HG03571 (cell line): ENCODE data around the gene MYPN.
A peak's percentile ranks its signal among the peaks of the same experiment; 100 is the strongest.
"Not testable (repeated sequence)": the region's sequence is repeated elsewhere in the genome, so short reads cannot be mapped to it uniquely, and the experiment has no call there.

Experiments
- ATAC-seq: cut with Tn5 transposase; IDR thresholded peaks from one replicate; pipeline ENCODE4 v1.9.1; 2021; ENCODE audit not compliant: unreplicated experiment

MYPN gene

DNA sequence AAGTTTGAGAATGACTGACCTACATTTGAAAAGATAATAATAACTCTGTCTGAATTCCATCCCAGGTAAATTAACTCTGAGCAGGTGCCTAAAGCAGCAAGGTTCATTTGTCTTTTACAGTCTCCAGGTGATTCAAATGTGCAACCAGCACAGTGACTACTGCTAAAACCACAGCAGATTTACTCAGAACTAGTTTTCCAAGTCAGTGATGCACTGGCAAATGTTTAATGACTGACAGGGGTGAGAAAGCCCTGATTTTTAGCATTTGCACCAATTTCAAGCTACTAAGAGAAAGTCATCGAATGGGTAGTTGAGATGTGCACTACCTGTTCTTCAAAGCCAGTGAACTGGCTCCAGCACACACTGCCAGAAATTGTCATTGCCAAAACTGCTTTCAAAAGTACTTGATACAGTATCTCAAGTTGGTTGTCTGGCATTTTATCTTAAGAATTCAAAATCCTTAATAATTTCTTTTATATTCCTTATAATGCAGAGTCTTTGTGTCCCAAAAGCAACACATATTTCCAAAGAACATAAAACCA is 62.3 kb downstream of the MYPN start:
- peak; percentile 48 for ATAC-seq

DNA sequence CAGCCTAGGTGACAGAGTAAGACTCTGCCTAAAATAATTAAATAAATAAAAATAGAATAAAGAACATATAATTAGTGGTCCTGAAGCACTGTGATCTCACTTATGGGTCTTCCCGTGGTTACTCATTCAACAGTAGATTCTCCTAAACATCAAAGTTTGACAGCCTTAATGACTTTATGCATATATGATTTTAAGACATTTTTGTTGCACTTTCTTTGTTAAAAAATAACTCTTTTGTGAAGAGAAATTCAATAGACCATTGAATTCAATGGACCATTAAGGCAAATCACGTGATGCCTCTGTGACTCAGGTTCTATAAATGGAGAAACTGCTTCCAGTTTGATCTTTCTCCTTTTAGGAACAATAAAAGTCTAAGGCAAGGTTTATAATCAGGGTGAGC is 63.0 kb downstream of the MYPN start:
- no peak for ATAC-seq

DNA sequence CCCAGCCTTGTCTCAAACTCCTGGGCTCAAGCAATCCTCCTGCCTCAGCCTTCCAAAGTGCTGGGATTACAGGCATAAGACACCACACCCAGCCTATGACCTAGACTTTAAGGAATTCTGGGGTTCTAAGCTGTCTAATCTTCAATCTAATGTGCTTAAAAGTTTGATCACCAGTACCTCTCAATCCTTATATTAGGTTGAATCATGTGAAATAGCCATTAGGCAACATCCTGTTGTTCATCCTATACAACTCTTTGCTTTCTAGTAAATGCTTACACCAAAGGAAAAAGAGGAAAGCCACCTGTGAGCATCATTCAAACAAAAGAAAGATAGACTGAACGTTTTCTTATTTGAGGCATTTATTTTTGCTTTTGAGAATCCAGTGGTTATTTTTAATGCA is 66.7 kb downstream of the MYPN start:
- ATAC-seq = no peak

DNA sequence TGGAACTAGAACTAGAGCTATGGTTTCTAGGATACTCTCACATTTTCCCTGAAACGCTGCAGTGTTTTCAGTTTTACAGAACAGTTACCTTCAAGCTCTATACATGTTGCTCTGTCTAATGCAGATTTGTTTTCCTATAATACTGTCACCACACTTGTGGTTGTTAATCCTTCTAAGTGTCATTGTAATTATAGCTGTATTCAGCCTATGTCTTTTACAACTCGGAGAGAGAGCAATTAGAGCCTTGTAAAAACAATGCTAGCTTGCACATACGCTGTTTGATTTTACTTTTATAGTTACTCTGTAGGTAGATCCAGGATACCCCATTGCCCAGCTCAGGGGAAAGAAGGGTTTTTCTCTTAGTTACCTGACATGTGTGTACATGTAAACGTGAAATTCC is 67.5 kb downstream of the MYPN start:
- no peak for ATAC-seq

DNA sequence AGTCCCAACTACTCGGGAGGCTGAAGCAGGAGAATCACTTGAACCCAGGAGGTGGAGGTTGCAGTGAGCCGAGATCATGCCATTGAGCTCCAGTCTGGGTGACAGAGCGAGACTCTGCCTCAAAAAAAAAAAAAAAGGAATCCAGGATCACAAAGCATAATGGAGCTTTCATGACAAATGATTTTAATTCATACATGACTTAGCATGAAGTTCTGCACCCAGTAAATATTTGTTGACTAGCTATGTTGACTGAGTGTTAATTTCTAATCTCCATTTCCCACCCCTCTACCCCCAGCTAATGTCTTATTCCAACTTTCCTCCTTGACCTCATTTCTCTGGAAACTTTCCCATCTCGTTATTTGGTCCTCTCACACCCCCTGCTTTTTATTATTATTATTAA is 69.3 kb downstream of the MYPN start:
- ATAC-seq = no peak

DNA sequence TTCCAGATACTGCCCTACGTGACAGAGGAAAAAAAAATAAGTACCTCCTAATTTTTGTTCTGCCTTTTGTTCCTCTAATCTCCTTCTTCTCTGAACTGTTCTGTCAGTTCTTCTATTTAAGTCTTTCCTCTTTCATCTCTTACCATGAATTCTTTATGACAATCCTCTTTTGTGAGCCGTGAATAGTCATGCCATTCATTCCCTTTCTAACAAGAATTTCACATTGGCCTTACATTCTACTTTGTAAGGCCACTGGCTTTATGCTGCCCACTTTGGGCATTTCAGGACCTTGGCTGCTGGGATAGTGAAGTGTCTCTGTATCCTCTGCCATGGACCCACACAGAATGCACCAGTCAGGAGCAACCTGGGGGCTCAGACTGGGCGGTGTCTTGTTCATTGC is 69.7 kb downstream of the MYPN start:
- no peak for ATAC-seq

DNA sequence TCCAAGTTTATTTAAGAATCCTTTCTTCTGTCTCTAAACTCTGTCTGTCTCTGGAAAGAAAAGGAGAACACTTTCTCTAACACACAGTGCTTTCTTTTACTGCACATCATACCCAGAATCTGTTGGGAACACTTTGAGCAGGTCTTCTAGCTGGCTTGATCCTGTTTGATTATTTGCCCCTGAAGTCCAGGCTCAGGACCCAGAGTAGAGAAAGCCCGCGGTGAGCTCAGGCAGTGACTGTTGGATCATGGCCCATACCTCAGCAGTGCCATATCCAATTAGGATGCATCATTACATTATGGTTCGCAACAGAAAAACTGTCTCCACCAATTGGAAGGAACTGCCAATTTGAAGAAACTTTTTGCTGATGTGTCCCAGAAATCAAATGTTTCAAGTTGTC is 71.2 kb downstream of the MYPN start:
- no peak for ATAC-seq

DNA sequence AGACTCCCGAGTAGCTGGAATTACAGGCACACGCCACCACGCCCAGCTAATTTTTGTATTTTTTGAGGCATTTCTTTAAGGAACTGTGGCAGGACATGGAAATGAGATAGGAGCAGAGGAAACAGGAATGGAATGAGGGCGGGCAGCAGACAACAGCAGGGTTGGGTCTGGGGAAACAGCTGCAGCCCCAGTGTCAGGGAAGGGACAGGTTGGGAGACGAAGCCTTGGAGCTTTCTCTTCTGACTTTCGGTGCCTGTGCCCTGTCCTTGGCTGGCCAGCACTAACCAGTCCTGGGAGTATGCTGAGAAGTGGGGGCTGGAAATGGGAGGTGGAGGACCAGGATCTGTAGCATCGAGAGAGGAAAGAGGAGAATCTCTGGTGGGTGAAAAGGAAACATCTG is 75.3 kb downstream of the MYPN start:
- no peak for ATAC-seq

DNA sequence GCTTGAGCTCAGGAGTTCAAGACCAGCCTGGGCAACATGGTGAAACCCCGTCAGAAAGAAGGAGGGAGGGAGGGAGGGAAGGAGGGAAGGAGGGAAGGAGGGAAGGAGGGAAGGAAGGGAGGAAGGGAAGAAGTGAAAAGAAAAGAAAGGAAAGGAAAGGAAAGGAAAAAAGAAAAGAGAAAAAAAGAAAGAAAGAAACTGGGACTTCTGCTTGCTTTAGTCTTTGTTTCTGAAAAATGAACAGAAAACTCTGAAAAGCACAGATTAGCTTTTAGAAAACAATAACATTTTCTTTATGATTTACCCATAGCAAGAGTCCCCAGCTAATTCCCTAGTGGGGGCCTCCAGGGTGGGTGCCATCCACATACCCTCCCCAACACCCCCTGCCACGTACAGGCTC is 75.8 kb downstream of the MYPN start:
- ATAC-seq = no peak

DNA sequence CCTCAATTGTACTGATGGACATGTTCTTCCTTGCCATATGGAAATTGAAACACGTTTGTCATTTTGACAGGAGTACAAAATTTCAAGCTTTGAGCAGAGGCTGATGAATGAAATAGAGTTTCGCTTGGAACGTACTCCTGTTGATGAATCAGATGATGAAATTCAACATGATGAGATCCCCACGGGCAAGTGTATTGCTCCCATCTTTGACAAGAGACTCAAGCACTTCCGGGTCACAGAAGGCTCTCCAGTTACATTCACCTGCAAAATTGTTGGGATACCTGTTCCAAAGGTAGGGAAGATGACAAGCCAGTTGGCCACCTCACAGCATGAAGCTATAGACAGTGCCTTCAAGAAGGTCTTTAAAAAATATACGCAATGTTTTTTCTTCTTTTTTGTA is 79.5 kb downstream of the MYPN start:
- ATAC-seq = no peak

DNA sequence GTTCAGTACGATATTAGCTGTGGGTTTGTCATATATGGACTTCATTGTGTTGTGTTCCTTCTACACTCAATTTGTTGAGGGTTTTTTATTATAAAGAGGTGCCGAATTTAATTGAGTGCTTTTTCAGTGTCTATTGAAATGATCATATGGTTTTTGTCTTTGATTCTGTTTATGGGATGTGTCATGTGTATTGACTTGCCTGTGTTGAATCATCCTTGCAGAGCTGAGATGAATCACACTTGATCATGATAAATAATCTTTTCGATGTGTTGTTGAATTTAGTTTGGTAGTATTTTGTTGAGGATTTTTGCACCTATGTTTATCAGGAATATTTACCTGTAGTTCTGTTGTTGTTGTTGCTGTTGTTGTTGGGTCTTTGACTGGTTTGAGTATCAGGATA is 82.8 kb downstream of the MYPN start:
- ATAC-seq = no peak

DNA sequence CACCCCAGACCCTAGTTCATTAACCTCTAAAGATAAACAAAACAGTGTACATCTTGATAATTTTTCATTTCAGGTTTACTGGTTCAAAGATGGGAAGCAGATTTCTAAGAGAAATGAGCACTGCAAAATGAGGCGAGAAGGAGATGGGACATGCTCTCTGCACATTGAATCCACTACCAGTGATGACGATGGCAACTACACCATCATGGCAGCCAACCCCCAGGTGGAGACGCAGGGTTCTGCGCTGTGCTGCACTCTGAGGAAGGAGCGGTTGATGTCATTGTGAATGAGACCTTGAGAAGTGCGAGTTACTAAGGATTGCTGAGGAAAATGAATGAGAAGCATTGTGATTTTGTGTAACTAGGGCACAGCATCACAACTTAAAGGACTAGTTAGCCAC is 85.0 kb downstream of the MYPN start:
- no peak for ATAC-seq

DNA sequence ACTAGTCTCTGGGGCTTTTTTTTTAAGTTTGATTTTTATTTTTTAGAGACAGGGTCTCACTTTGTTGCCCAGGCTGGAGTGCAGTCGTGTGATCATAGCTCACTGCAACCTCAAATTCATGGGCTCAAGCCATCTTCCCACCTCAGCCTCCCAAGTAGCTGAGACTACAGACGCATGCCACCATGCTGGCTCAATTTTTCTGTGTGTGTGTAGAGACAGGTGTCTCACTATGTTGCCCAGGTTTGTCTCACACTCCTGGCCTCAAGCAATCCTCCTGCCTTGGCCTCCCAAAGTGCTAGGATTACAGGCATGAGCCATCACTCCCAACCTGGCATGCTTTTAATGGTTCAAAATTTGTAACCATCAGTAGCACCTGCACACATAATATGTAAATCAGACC is 86.5 kb downstream of the MYPN start:
- not testable (repeated sequence) for ATAC-seq

DNA sequence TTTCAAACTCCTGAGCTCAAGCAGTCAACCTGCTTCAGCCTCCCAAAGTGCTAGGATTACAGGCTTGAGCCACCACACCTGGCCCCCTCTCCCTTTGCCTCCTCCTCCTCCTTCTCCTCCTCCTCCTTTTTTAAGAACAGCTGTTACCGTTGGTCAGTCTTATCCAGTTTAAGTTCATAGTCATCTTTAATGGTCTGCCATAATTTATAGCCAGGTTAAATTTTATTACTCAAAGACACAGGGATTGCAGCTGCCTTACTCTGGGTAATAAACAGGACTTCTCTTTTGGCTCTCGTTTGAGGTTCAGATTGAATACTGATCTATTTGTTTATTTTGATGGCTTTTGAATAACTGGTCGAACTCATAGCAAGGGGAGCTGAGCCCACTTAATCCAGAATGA is 87.4 kb downstream of the MYPN start:
- no peak for ATAC-seq

DNA sequence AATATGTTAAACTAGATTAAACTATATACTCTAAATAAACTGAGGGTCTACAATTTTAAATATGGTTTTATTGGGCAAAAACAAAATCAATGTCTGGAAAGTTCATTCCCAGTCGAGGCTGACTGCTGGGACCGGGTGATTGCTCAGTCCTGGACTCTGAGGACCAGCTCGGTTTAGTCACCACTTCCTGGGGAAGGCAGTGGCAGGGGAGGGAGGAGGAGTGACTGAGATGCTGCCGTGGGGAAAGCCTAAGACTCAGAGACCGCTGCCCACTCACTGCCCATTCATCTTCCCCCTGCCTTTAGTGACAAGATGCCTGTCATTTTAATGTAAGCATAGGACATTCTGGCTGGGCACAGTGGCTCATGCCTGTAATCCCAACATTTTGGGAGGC is 93.7 kb downstream of the MYPN start:
- ATAC-seq = no peak

DNA sequence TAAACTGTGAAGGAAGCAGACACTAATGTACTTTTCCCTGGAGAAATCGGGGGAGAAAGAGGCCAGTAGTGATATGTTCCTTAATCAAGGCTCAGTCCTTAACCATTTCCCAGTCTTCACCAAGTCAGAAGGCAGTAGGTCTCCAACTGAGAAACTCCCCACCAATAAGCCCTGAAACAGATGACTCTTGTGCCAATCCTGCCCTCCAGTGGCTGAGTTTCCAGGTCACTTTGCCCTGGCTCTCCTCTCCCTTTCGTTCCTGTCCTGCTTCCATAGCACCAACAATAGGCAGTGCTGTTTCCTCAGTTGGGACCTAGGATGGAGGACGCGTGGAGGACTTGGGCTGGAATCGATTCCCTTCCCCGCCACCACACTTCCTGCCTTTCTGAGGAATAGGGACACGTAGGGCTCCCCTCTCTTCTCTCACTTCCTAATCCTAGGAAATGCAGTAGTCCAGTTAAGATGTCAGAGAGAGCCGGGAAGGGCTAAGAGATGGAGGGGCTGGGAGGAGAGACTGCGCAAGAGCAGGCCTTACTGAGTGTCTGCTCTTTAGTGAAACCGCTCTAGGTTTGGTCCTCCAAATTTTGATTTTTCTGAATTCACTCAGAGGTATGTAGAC is 99.2 kb downstream of the MYPN start:
- peak; percentile 51 for ATAC-seq

DNA sequence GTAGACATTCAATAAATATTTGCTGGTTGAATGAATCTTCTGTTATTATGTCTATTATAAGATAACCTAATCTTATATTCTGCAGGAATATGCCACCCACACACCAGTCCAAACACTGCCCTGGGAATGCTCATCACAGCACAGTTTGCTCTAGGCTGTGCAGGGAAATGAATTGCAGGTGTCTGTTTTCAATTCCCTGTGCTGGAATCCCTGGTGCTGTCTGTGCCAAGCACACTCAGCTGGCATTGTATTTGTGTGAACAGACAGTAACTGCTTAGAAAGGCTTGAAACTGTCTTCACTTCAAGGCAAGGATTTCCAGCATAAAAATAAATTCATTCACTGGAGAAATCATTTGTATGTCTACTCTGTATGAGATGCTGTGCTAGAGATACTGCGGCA is 102.4 kb downstream of the MYPN start:
- no peak for ATAC-seq

DNA sequence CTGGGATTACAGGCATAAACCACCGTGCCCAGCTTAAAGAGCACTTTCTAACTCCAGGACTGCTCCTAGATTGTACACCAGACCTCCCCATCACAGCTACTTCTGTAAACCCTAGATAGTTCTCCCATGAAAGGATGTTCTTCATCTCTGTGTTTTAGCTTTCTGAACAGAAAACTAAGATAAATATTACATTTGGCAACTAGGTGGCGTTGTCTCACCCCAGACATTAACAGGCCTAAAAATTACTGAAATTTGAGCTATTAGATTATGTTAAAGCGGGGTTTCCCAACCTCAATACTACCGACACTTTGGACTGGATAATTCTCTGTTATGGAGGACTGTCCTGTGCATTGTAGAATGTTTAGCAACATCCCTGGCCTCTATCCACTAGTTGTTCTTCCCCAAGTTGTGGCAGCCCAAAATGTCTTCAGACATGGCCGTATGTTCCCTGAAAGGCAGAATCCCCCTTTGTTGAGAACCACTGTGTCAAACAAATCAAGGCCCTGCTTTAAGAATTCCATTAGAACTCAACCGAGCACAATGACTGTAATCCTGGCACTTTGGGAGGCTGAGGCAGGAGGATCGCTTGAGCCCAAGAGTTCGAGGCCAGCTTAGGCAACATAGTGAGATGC is 103.5 kb downstream of the MYPN start:
- ATAC-seq = no peak

DNA sequence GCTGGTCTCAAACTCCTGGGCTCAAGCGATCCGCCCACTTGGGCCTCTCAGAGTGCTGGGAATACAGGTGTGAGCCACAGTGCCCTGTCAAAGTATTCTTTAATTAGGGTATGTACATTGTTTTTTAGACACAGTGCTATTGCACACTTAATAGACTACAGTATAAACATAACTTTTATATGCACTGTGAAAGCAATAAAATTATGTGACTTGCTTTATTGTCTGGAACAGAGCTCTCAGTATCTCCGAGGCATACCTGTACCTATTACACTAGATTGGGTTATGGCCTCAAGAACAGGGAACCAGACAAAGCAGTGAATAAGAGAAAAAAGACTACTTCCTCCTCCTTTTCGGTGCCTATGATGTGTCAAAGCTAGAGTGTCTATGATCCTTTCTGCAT is 109.5 kb downstream of the MYPN start:
- no peak for ATAC-seq

DNA sequence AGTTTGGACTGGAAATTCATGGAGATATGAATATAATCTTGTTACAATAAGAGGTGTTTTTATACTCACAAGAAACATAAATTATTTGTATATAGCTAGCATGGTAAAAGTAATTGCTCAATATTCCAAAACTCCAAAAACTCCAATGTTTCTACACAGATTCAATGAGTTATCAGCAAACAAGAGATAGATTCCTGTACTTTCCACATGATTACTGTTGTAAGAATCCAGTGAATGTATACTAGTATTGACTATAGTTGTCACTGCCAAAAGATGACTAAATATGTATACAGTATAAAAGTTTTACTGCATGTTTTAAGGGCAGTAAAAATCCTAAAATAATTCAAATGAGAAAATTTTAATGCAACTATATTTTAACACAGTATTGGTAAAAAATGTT is 111.9 kb downstream of the MYPN start:
- no peak for ATAC-seq

DNA sequence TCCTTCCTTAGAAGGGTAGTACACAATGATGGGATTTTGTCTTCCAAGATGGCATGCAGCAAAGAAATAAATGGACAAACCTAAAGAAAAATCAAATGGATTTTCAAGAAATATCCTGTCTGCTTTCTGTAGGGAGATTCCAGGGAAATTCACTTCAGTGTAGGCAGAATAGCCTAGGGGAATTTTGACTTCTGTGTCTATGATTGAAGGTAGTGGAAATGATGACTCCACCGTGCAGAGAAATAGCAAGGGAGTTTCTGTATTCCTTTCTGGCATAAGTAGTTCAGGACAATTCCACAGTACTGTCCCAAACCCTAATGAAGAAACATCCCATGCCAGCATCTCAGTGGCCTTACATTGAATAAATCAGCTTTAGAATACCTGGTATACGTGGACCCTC is 113.1 kb downstream of the MYPN start:
- no peak for ATAC-seq

DNA sequence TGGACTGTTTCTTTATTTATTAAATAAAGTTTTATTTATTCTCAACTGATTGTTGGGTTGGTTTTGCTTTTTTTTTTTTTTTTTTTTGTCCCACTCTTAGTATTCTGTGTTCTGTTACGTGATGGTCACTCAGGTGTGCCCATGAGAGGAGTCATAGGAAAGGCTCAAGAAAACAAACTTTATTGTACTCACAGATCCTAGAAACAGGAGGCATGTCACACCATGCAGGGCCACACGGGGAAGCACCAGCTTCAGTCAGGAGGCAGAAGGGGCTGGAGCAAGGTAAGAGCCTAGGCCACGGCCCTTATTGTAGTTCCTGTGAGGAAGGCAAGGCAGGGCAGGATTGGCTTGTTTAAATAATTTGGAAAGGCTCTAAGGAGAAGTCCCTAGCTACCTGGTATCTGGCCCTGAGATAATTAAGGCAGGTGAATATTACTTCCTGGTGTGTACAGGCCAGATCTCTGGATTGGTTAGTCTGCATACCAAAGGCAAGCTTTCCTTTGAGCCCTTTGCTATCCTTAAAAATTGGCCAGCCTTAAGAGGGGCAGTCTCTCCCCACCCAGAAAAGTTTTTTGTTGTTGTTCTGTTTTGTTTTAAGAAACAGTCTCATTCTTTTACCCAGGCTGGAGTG is 114.4 kb downstream of the MYPN start:
- no peak for ATAC-seq

DNA sequence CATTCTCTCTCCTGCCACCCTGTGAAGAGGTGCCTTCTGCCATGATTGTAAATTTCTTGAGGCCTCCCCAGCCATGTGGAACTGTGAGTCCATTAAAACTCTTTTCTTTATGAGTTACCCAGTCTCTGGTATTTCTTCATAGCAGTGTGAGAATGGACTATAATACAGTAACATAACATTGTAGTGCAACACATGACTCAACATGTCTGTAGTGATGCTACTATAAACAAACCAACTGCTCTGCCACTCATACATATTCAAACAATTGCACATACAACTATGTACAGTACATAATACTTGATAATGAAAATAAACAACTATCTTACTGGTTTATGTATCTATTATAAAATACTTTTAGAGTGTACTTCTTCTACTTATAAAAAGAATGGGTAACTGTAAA is 115.5 kb downstream of the MYPN start:
- ATAC-seq = no peak
